NCI-H2196 (cell line): ENCODE measurements around the gene DLGAP4.
"Not testable (repeated sequence)": the region's sequence is repeated elsewhere in the genome, so short reads cannot be mapped to it uniquely, and the experiment has no call there.

Experiments
- DNase-seq: peaks from one replicate; lab custom pipeline; 2025; ENCODE audit not compliant: unreplicated experiment; lab: John Stamatoyannopoulos, UW

Gene DLGAP4

GRCh38 chr20:36468149-36469000 is 162.2 kb downstream of the DLGAP4 start:
- peak; percentile 31 for DNase-seq

DNA sequence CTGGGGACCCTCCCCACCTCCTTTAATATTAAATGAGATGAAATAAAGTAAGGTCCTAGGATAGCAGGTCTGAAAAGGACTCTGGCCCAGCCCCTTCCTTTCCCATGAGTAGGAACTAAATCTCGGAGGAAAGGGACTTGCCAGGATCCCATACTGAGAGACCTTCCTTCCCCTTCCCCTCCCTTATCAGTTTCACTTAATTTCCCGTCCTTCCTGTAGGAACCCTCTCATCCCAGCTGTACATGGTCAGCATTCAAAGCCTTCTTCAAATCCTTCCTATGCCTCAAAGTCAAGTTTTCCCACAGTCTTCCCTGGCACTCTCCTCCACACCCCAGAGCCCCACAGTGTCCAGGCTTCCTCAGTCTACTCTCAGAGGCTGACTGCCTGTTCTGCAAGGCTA is 163.8 kb downstream of the DLGAP4 start:
- DNase-seq: no peak

DNA sequence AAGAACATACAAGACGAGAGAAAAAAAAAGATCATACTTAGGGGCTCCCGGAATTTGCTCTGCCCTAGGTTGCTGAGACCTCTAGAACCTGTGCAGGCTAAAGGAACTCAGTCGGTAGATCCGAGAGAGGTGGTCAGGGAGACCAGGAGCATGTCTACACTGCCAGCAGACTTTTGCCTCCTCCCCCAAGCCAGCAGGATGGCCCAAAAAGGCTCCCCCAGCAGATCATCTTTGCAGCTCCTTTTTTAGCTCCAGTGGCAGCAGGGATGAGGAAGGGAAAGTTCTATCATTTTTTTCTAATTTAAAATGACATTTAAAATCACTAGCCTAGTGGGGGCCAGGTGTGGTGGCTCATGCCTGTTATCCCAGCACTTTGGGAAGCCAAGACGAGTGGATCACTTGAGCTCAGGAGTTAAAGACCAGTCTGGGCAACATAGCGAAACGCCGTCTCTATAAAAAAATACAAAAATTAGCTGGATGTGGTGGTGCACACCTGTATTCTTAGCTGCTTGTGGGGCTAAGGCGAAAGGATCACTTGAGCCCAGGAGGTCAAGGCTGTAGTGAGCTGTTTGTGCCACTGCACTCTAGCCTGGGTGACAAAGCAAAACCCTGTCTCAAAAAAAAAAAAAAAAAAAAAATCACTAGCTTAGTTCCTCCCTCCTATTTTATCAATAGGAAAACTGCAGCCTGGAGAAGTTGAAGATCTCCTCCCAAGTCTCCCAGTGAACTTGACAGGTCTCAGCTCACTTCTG is 165.9 kb downstream of the DLGAP4 start:
- no peak for DNase-seq

GRCh38 chr20:36472637-36473090 is 166.5 kb downstream of the DLGAP4 start:
- peak; percentile 74 for DNase-seq

DNA sequence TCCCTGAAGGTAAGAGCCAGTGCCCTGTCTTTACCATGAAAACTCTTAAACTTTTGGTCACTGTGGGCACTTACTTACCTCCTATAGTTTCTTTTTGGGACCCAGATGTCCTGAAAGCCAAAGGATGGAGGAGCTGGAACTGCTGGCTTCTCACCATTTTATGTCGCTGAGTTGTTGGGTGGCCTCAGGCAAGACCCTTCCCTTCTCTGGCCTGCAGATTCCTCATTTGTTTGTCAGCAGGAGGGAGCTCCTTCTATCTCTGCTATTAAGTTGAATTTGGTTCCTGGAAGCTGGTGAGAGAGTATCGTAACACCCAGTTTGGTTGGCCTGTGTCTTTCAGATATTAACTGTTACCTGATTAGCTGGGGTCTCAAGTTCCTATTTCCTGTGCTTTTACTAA is 167.0 kb downstream of the DLGAP4 start:
- no peak for DNase-seq

DNA sequence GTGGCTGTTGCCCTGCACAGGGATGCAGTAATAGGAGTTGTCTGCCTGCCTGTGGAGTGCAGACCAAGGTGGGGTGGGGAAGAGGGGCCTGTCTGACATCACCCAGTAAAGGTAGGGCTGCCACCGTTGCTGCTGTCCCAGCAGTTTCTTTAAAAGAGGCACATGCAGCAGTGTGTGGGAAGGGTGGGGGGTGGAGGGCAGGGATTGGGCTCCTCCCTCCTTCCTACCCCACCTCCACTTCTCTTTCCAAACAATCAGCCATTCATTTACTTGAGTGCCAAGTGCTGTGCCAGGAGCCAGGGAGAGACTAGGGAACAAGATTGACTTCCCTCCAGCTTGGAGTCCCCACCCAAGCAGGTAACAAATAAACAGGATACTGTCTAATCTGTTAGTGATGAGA is 168.4 kb downstream of the DLGAP4 start:
- peak; percentile 13 for DNase-seq

- DNase-seq: not testable (repeated sequence)
These were observed 168.9 kb downstream of the DLGAP4 start for GRCh38 chr20:36475054-36475453.

GRCh38 chr20:36477475-36477874 is 171.3 kb downstream of the DLGAP4 start:
- DNase-seq: no peak

DNA sequence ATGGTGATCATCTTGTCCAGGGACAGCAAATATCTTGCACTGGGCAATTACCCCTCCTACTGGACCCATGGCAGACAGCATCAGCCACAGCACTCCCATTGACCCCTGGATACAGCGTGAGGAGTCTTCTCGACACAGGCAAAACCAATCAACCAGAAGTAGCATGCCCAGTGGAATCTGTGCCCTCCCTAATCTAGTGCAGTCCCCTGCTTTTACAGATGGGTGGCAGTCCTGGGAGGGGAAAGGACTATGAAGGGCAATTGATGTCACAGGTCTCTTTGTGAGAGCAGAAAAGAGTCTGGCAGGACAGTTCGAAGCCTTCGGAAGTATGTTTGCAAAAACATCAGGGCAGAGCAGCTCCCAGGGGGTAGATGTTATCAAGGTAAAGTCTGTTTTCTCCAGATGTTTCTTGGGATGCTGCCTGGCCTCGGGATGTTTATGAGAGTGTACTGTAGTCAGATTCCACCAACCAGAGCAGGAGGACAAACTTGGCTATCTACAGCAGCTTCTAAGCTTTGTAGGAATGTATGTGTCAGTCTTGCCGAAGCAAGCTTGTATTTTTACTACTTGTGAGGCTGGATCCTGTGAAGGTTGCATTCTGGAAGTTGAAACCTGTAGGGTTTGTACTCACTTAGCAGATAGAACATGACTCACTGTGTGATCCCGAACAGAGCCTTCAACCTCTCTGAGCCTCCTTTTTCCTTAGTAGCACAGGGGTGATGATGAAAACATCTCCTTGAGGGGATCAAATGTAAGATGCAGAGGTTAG is 172.2 kb downstream of the DLGAP4 start:
- DNase-seq: no peak

- no peak for DNase-seq
These were observed 173.8 kb downstream of the DLGAP4 start for GRCh38 chr20:36479938-36480337.

GRCh38 chr20:36480456-36481048 is 174.4 kb downstream of the DLGAP4 start:
- peak; percentile 15 for DNase-seq

- DNase-seq: no peak
These were observed 175.4 kb downstream of the DLGAP4 start for GRCh38 chr20:36481380-36482043.

DNA sequence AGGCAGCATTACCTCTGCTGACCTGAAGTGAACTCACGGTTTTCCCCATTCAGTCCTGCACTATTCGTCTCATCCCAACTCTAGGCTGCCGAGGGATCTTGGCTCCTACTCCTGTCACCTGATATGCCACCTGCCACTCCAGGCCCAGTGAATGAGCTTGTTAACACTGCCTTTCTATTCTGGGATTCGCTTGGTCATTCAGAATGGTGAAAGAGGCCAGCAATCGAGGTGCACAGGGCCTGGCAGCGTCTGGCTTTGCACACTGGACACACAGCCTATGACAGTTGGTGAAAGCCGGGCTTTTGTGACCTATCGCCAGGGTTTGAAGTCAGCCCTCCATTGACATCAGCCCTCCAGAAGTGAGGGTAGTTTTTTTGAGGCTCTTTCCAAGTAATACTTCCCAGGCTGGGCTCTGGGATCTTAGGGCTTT is 175.9 kb downstream of the DLGAP4 start:
- DNase-seq: peak; percentile 97

DNA sequence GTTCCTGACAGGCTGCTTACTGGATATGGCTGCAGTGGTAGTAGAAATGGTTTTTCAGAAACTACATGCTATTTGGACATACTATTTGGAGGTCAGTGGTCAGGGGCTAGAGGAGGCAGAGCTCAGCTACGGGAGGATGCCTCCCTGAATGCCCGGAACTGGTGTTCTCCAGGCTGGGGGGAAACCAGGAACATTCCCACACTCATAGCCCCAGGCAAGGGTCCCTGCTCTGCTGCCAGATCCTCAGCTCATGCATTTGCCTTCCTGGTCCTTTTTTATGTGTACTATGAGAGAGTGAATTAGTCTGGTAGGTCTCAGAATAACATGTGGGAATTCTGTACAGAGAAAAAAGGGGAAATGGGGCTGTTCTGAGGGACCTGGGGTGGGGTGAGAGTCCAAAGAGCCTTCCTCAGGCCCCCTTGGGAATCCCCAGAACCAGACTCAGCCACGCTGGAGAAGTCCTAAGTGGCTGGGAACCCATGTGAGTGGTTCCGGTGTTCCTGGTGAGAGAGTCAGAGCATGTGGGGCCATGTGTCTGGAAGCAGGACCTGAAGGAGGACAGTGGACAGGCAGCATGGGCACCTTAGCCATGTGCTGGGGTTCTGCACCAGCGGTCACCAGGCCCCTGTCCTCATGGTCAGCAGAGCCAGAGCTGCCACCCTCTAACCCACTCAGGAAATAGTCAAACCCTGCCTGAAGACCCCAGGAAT is 177.2 kb downstream of the DLGAP4 start:
- DNase-seq: no peak

DNA sequence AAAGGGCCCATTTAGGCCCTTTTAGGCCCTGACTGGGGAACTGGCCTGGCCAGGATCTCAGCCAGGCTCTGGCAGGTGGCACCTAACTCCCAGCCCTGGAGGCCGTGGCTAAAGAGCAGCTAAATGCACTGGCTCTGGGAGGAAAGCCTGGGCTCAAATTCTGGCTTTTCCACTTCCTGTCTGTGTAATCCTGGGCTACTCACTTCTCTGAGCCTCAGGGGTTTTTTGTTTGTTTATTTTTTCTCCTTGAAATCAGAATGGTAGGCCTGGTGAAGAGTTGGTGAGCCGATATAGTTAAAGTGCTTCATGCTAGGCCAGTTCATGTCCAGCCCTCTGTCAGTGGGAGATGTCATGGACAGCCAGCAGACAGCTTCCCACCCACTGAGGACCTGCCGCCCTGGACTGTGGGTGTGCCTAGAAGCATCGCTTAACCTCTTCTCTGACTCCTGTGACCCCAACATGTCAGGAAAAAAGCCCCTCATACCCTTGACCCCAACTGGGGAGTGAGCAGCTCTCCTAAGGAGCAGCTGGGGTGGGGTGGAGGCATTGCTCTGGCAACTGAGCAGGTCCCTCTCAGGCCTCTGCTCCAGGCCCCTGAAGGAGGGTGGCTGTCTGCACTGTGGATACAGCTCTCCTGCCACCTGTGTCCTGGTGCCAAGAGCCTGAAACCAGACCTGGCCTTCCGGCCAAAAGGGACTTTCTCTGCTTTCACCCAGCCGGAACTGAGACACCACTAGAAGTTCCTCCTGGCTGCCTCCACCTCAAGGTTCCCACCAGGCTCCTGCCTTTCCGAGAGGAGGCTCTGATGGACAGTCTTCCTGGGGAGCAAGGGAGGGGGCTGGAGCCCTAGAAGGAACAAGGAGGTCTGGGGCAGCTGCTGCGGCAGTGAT is 178.0 kb downstream of the DLGAP4 start:
- peak; percentile 83 for DNase-seq

- DNase-seq: no peak
These were observed 179.1 kb downstream of the DLGAP4 start for GRCh38 chr20:36485286-36485685.

DNA sequence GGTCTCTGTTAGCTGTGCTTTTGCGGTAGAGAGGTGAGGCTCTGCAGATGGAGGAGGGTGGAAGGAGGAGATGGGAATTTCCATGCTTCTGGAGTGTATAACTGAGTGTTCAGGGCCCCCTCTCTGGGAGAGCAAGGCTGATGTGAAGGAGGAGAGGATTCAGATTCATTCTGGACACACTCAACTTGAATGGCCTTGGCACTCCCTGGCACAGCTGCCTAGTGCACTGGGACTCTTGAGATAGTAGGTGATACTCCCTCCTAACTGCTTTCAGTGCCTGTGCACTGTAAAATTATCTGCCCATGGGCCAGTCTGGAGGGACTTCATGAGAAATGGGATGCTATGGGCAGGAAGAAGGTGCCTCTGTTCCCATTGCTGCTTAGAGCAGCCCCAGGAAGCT is 180.9 kb downstream of the DLGAP4 start:
- no peak for DNase-seq

GRCh38 chr20:36490191-36490590 is 184.1 kb downstream of the DLGAP4 start:
- DNase-seq: no peak
